Measurements from ENCODE around the gene PACS2. TPM values are rescaled to one million over a fixed set of nuclear protein-coding genes. Genes with fewer than 3 reads are reported as not detected.
A peak's percentile ranks its signal among the peaks of the same experiment; 100 is the strongest.

PACS2 gene
- total RNA-seq, 1 experiment from 2014 or later: 72.5 TPM

GRCh38 chr14:105420974-105421674 is 106.6 kb downstream of the PACS2 start:
- no peak overlapping the region for H3K23ac ChIP-seq (ENCODE audit: insufficient read length, low read depth, low read length)
- peak overlapping the region; percentile 53 for H3K9ac ChIP-seq (ENCODE audit: extremely low read depth, insufficient read length, low read length)
- H4K8ac ChIP-seq (replicated peaks; ENCODE audit: insufficient read length, low read depth, low read length): no peak overlapping the region
- H2BK20ac ChIP-seq (ENCODE audit: low read depth, low read length, poor library complexity, severe bottlenecking): no peak overlapping the region
- Mint-ChIP-seq H3K27me3 (ENCODE audit: low read depth) (peaks cover 14% of the 10 kb centered on the region), H3K4me3 (peak overlapping the region; percentile 88 to 94), H3K4me1 (peaks cover 18 to 32% of the 10 kb centered on the region in 2 experiments), H3K9me3 (no peaks in the 10 kb centered on the region), H3K27ac (peak overlapping the region; percentile 82 to 95 (median 94); a peak in 6 of 7 replicates), H3K36me3 (ENCODE audit: insufficient read depth in 1 of 3, low read depth in 3 of 3) (peaks cover 16 to 45% (median 30%) of the 10 kb centered on the region in 3 experiments)
- no peaks in the 10 kb centered on the region for H3K9me3 ChIP-seq (ENCODE audit: control insufficient read depth, low read depth, low read length)
- H4K5ac ChIP-seq (ENCODE audit: insufficient read length, low read depth, low read length): no peak overlapping the region
- no peak overlapping the region for H2BK120ac ChIP-seq (ENCODE audit: low read depth, low read length, poor library complexity, severe bottlenecking)
- H2BK5ac ChIP-seq (ENCODE audit: insufficient read length, low read length): no peak overlapping the region
- WGBS (ENCODE audit: extremely low coverage, insufficient read length, low lambda C conversion rate): no CpG with 5 or more reads among the region's 23 CpGs
- no peaks in the 10 kb centered on the region for H4K20me1 ChIP-seq (ENCODE audit: control insufficient read depth, insufficient read depth, insufficient read length)
- peaks cover 20% of the 10 kb centered on the region for H3K23me2 ChIP-seq (ENCODE audit: insufficient read length, low read depth, low read length, poor library complexity, severe bottlenecking)
- no peaks in the 10 kb centered on the region for H3K27me3 ChIP-seq (ENCODE audit: insufficient read depth, low read length)
- H3K79me1 ChIP-seq (ENCODE audit: insufficient read depth, low read depth, low read length, poor library complexity, severe bottlenecking): peaks cover 15% of the 10 kb centered on the region
- H4K91ac ChIP-seq (ENCODE audit: insufficient read length, low read depth, low read length): no peak overlapping the region
- peak overlapping the region; percentile 89 for H3K14ac ChIP-seq (ENCODE audit: insufficient read depth, low read length)
- peak overlapping the region; percentile 60 for H3K4me2 ChIP-seq (ENCODE audit: insufficient read depth, insufficient read length, low read length)
- H3K18ac ChIP-seq (ENCODE audit: insufficient read length, low read depth, low read length): no peak overlapping the region
- H2AK5ac ChIP-seq (ENCODE audit: insufficient read length, low read length): no peak overlapping the region
- peaks cover 42% of the 10 kb centered on the region; the same call in 1 of the 2 replicates for H3K79me2 ChIP-seq (ENCODE audit: insufficient read depth, low read length)
- H3T11ph ChIP-seq (ENCODE audit: low read length): no peak overlapping the region
- no peak overlapping the region for H2BK15ac ChIP-seq (ENCODE audit: low read depth, low read length)
- H3K56ac ChIP-seq (ENCODE audit: insufficient read length, low read depth, low read length): no peak overlapping the region
- no peak overlapping the region for H2AFZ ChIP-seq (ENCODE audit: low read length)
- H3K4me1 ChIP-seq (ENCODE audit: insufficient read depth, low read length): no peaks in the 10 kb centered on the region
- TF ChIP-seq CTCF (conservative IDR thresholded peaks at IDR 0.05): no peak
- no peak for DNase-seq
- H2BK12ac ChIP-seq (ENCODE audit: insufficient read length, low read depth, low read length): no peak overlapping the region
- H3K4ac ChIP-seq (ENCODE audit: low read depth, low read length): no peak overlapping the region
- H3K27ac ChIP-seq (ENCODE audit: insufficient read length, low read depth, low read length): no peak overlapping the region
